DND-41 (cell line): Measurements from ENCODE around the gene TMEM59L.

Source experiments
- ATAC-seq: fragments of 200-7000 bp; cut with Tn5 transposase; 3 replicates; pipeline ENCODE4 v1.9.1; 2021; ENCODE audit warnings: low read depth; ENCODE audit not compliant: insufficient read depth
- DNase-seq: peaks from one replicate; pipeline ENCODE4 v3.0.0-alpha.2; 2020
- H2AFZ ChIP-seq: 2 replicates; pipeline ENCODE4 v1.6.0; 2012; ENCODE audit warnings: low read depth, low read length
- H3K27ac ChIP-seq: 2 replicates; pipeline ENCODE4 v1.5.1; 2012; ENCODE audit warnings: low read length, inconsistent platforms
- H3K27me3 ChIP-seq: fragments of 200-600 bp; sonication (generic); 2 replicates; pipeline ENCODE4 v1.6.0; 2012; ENCODE audit warnings: low read length, mild to moderate bottlenecking, inconsistent platforms; ENCODE audit not compliant: insufficient read depth, poor library complexity
- H3K36me3 ChIP-seq: 2 replicates; pipeline ENCODE4 v1.5.1; 2012; ENCODE audit warnings: low read length, inconsistent platforms; ENCODE audit not compliant: insufficient read depth
- H3K4me1 ChIP-seq: 2 replicates; pipeline ENCODE4 v1.5.1; 2012; ENCODE audit warnings: mild to moderate bottlenecking, low read length; ENCODE audit not compliant: insufficient read depth
- H3K4me2 ChIP-seq: 2 replicates; pipeline ENCODE4 v1.6.0; 2012; ENCODE audit warnings: mild to moderate bottlenecking, moderate library complexity, low read length, inconsistent platforms; ENCODE audit not compliant: insufficient read depth
- H3K4me3 ChIP-seq, 2 experiments: fragments of 200-600 bp in 1 of 2; shearing (Covaris generic) in 1 of 2; 2 replicates each; pipeline ENCODE4 v1.5.1; 2012 to 2016; ENCODE audit warnings: inconsistent platforms in 2 of 2, low read length in 2 of 2, mild to moderate bottlenecking in 2 of 2, low read depth in 1 of 2, moderate library complexity in 1 of 2
- H3K79me2 ChIP-seq: 2 replicates; pipeline ENCODE4 v1.6.0; 2012; ENCODE audit warnings: low read length, inconsistent platforms; ENCODE audit not compliant: insufficient read depth
- H3K9ac ChIP-seq: 2 replicates; pipeline ENCODE4 v1.6.0; 2012; ENCODE audit warnings: low read depth, mild to moderate bottlenecking, inconsistent platforms, low read length, moderate library complexity
- H3K9me3 ChIP-seq: 2 replicates; pipeline ENCODE4 v1.5.1; 2012; ENCODE audit warnings: low read length, moderate library complexity, mild to moderate bottlenecking, inconsistent platforms; ENCODE audit not compliant: insufficient read depth, severe bottlenecking
- H4K20me1 ChIP-seq: 2 replicates; pipeline ENCODE4 v1.6.0; 2012; ENCODE audit warnings: low read length; ENCODE audit not compliant: insufficient read depth
- EZH2 ChIP-seq: IDR thresholded peaks from 3 replicates; pipeline ENCODE4 v1.6.1; 2012; ENCODE audit warnings: borderline replicate concordance, low read depth, mild to moderate bottlenecking, moderate library complexity, low read length, inconsistent platforms; ENCODE audit not compliant: severe bottlenecking
- TF ChIP-seq, protein P1 (sequence below): IDR thresholded peaks from 2 replicates; pipeline ENCODE4 v1.5.1; 2012; ENCODE audit warnings: borderline replicate concordance, low read length, moderate library complexity, mild to moderate bottlenecking; ENCODE audit not compliant: poor library complexity, severe bottlenecking; ENCODE audit errors: extremely low read depth

TMEM59L gene

DNA sequence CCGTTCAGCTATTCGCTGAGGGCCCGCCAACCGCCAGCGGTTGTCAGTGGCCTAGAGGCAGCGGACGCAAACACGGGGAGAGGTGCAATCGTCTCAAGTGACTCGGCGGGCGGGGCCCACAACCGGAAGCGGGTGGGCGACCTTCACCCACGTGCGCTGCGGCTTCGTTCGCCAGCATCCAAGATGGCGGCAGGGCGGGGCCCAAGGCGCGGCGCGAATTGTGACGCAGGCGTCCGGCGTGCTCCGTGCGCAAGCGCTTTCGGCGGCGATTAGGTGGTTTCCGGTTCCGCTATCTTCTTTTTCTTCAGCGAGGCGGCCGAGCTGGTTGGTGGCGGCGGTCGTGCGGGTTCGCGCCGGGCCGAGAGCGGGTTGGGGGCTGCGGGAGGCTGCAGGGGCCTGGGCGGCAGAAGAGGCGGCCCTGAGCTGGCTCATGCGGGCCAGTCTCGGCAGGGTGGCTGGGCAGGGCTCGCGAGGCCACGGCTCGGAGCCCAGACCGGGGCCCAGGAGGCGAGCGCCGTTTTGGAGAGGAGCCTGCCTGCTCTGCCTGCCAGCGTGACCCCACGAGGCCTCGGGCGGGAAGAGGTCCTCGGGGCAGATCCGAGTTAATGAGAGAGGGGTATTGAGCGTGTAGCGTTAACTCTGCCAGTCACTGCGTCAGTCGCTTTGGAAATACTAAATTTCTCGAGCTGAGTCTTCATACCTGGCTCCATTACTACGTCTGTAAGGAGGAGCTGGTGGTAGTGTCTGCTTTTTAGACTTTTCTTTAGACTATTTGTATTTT, 40.9 kb upstream of the TMEM59L start, which contains the start of gene UBA52:
Gene UBA52 (plus strand): TSS at position 294 of the 781 bp plus-strand sequence. CDS start 1,444 bp downstream, outside the sequence.
- Histone ChIP-seq H4K20me1 (peaks cover 32% of the 10 kb centered on the region), H3K4me3 (peak within 1 kb of the TSS; percentile 38 to 74; a peak in 3 of 4 replicates), H3K27ac (peak within 1 kb of the TSS; percentile 84), H3K9ac (peak within 1 kb of the TSS; percentile 83), H3K27me3 (no peaks in the 10 kb centered on the region), H3K79me2 (peaks cover 26% of the 10 kb centered on the region), H3K4me2 (peak within 1 kb of the TSS; percentile 93), H2AFZ (peak within 1 kb of the TSS; percentile 81), H3K36me3 (peaks cover 71% of the 10 kb centered on the region), H3K4me1 (peaks cover 25% of the 10 kb centered on the region), H3K9me3 (no peaks in the 10 kb centered on the region)
- ATAC-seq (peak; percentile 93), DNase-seq (peak; percentile 99)
- TF ChIP-seq EZH2, result no peak
- TF ChIP-seq, protein P1, sequence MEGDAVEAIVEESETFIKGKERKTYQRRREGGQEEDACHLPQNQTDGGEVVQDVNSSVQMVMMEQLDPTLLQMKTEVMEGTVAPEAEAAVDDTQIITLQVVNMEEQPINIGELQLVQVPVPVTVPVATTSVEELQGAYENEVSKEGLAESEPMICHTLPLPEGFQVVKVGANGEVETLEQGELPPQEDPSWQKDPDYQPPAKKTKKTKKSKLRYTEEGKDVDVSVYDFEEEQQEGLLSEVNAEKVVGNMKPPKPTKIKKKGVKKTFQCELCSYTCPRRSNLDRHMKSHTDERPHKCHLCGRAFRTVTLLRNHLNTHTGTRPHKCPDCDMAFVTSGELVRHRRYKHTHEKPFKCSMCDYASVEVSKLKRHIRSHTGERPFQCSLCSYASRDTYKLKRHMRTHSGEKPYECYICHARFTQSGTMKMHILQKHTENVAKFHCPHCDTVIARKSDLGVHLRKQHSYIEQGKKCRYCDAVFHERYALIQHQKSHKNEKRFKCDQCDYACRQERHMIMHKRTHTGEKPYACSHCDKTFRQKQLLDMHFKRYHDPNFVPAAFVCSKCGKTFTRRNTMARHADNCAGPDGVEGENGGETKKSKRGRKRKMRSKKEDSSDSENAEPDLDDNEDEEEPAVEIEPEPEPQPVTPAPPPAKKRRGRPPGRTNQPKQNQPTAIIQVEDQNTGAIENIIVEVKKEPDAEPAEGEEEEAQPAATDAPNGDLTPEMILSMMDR, result no peak

DNA sequence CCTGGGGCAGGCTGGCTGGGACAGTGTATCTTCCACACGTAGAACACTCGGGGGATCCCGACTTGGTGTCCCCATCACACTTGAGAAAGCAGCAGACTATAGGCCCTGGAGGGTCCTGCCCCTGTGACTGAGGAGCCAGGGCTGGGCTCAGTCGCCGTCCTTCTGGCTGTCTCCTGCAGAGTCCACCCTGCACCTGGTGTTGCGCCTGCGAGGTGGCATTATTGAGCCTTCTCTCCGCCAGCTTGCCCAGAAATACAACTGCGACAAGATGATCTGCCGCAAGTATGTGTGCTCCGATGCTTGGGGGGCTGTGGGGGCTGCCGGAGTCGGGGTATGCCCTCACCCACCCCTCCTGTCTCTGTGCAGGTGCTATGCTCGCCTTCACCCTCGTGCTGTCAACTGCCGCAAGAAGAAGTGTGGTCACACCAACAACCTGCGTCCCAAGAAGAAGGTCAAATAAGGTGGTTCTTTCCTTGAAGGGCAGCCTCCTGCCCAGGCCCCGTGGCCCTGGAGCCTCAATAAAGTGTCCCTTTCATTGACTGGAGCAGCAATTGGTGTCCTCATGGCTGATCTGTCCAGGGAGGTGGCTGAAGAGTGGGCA, 37.9 kb upstream of the TMEM59L start:
- Histone ChIP-seq H4K20me1 (peaks cover 32% of the 10 kb centered on the region), H2AFZ (no peak overlapping the region), H3K27me3 (no peaks in the 10 kb centered on the region), H3K4me3 (no peak overlapping the region), H3K79me2 (peaks cover 26% of the 10 kb centered on the region), H3K27ac (no peak overlapping the region), H3K4me2 (no peak overlapping the region), H3K4me1 (peaks cover 25% of the 10 kb centered on the region), H3K9ac (no peak overlapping the region), H3K9me3 (no peaks in the 10 kb centered on the region), H3K36me3 (peaks cover 43% of the 10 kb centered on the region)
- DNase-seq (no peak), ATAC-seq (no peak)
- no peak for TF ChIP-seq EZH2
- TF ChIP-seq, protein P1, result no peak

DNA sequence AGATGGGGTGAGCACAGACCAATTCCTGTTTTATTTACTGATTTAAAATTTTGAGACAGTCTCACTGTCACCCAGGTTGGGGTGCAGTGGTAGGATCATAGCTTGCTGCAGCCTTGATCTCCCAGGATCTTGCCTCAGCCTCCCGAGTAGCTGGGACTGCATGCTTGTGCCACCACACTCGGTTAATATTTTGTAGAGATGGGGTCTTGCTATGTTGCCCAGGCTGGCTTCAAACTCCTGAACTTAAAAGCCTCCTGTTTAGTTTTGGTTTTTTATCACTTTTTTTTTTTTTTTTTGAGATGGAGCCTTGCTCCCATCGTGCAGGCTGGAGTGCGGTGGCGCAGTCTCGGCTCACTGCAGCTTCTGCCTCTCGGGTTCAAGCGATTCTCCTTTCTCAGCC, 36.3 kb upstream of the TMEM59L start:
- Histone ChIP-seq H3K9ac (no peak overlapping the region), H2AFZ (no peak overlapping the region), H3K4me1 (peaks cover 16% of the 10 kb centered on the region), H3K79me2 (peaks cover 26% of the 10 kb centered on the region), H3K4me3 (no peak overlapping the region), H3K36me3 (peaks cover 40% of the 10 kb centered on the region), H3K27ac (no peak overlapping the region), H4K20me1 (peaks cover 32% of the 10 kb centered on the region), H3K4me2 (no peak overlapping the region), H3K27me3 (no peaks in the 10 kb centered on the region), H3K9me3 (no peaks in the 10 kb centered on the region)
- TF ChIP-seq, protein P1, result no peak
- TF ChIP-seq EZH2, result no peak
- no peak for ATAC-seq
- DNase-seq, result no peak
